HG03521 (cell line): Measurements from ENCODE around the gene OR5M8.

Experiments
- ATAC-seq: cut with Tn5 transposase; IDR thresholded peaks from one replicate; pipeline ENCODE4 v1.9.1; 2021; ENCODE audit warnings: mild to moderate bottlenecking, moderate library complexity; ENCODE audit not compliant: unreplicated experiment

Gene OR5M8

GRCh38 chr11:56491270-56491669, at the start of gene OR5M8:
OR5M8 (minus strand) TSS chr11:56491370; CDS start chr11:56491370, 0 bp downstream.
- no peak for ATAC-seq

DNA sequence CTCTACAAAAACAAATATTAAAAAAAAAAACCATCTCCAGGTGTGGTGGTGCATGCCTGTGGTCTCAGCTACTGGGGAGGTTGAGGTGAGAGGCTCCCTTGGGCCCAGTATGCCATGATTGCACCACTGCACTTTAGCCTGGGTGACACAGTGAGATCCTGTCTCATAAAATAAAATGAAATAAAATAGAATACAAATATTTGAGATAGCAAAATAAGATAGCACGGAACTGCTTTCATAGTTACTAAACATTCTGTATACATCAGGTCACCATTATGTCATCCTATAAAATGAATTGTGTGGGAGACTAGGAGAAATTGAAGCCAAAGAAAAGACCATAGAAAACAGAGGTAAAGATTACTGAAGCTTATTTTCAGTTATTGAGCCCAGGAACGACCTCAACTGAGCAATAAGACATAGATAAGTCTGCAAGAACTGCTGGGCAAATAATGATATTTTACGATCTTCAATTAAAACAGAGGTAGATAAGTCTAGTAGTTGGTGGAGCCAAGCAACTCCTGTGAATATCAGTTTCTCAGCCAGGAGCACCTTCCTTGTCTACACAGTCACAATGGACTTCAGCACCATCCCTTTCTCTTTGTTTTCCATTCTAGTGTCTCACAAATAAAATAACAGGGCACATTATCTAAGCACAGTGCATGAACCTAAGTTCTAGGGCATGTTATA, 42.0 kb upstream of the OR5M8 start:
- no peak for ATAC-seq

GRCh38 chr11:56531856-56532255, 40.7 kb upstream of the OR5M8 start:
- ATAC-seq: no peak

GRCh38 chr11:56522008-56522407, 30.8 kb upstream of the OR5M8 start:
- no peak for ATAC-seq

DNA sequence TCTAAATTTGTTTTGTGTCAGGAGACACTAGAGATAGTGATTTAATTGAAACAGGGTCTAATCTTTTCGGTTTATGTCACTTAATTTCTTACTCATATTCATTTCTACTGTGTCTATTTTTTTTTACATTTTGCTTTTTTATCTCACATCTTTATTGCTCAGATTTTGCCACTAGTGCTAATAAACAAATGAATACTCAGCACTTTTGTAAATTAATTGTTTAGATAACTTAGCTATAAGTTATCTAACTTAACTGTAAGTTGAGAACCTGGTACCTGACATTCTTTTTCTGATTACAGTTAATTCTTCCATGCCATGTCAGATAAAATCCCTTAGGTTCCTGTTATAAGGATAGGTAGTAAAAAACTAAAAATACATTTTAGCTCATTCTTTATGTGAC, 22.1 kb upstream of the OR5M8 start:
- ATAC-seq: no peak

- ATAC-seq: no peak
Measured at GRCh38 chr11:56509439-56509838, 18.3 kb upstream of the OR5M8 start.

GRCh38 chr11:56497010-56497409, 5.8 kb upstream of the OR5M8 start:
- no peak for ATAC-seq

DNA sequence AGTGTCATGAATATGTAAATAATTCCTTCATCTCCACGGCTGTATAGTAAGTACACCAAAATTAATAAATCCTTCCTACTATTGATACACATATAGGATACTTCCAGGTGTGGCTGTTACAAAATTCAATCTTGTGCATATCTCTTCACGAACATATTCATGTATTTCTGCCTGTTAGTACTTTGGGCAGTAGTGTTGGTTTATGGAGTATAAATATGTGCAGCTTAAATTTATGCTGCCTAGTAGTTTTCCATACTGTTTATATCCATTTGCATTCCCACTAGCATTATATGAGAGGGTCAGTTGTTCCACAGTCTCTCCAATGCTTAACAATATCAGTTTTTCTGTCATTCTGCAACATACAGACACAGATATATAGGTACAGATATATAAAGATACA, 3.9 kb upstream of the OR5M8 start:
- no peak for ATAC-seq

- no peak for ATAC-seq
Measured at GRCh38 chr11:56486801-56487200, 4.4 kb downstream of the OR5M8 start.

- no peak for ATAC-seq
Measured at GRCh38 chr11:56474729-56475235, 16.4 kb downstream of the OR5M8 start.

DNA sequence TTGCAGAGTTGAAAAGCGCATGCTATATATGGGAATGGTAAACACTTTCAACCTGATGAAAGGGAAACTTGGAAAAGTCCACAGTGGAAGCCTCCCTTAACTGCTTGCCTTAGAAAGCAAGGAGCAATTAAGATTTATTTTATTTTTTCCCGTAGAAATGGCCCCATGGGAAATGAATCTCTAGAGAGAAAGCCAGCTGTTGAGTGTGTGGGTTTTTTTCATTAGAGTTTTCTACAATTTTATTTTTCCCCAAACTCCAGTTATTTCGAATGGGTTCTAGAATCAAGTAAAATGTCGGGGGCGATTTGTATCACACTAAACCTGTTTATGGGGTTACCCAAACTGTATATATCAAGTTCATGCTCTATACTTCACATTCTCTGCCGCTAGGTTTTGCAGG, 17.9 kb downstream of the OR5M8 start, which contains the start of gene OR5M3:
Gene OR5M3, minus strand, starts transcription at position 101 of the 400 bp plus-strand sequence. CDS start 2,855 bp downstream, outside the sequence.
- ATAC-seq: no peak

GRCh38 chr11:56457076-56457475, 34.1 kb downstream of the OR5M8 start:
- ATAC-seq: no peak

GRCh38 chr11:56453521-56453920, 37.6 kb downstream of the OR5M8 start:
- ATAC-seq: no peak
